Smooth muscle cell of the brain vasculature (primary cell): ENCODE measurements around the gene DDX49.
"Not testable (repeated sequence)": the region's sequence is repeated elsewhere in the genome, so short reads cannot be mapped to it uniquely, and the experiment has no call there.

ENCODE experiments used
- DNase-seq: peaks from one replicate; pipeline ENCODE4 v3.0.0-alpha.2; 2012; ENCODE audit warnings: low read depth, low spot score

DDX49 gene

GRCh38 chr19:18895038-18895823 is 24.3 kb upstream of the DDX49 start:
- no peak for DNase-seq

DNA sequence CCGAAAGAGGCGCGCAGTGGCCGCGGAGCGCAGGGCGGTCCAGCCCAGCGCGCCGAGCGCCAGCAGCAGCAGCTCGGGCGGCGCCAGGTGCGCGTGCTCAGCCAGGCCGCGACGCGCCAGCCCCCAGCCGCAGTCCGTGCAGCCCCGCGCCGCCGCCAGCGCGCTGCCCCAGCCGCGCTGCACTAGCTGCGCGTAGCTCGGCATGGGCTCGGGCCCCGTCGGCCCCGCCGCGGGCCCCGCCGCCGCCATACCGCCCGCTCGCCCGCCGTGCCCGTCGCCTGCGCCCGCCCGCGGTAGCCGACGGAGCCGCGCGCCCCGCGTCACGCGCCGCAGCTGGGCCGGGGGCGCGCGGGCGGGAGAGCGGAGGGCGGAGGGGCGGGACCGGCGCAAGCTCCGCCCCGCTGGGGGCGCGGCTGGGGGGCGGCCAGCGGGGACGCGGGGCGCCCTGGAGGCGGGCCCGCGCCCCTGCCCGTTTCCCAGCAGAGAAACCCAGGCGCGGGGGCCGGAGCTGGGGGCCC is 23.6 kb upstream of the DDX49 start, which contains the start of gene CERS1:
TSS of gene CERS1 (minus strand) at position 335 of the 518 bp plus-strand sequence. CDS start at position 249, 86 bp downstream.
- DNase-seq, result no peak

DNA sequence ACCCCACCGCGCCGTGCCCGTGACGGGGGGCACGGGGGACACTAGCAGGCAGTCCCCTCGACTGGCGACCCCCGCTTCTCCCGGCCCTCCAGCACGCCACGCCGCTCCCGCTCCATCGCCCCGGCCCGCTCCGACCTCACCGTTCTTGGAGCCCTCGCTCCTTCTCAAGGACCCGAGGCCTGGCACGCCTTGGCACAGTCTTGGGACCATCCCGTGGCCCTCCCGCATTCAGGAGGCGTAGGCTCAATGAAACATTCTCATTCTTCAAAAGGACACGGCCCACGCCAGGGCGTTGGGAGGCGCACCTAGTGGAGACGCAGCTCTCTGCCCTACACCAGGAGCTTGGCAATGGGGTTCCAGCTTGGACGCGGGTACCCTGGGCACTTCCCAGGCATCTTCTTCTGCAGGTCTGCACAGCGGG is 23.1 kb upstream of the DDX49 start:
- no peak for DNase-seq

- DNase-seq, result no peak
Measured at GRCh38 chr19:18897094-18898029, 22.2 kb upstream of the DDX49 start.

DNA sequence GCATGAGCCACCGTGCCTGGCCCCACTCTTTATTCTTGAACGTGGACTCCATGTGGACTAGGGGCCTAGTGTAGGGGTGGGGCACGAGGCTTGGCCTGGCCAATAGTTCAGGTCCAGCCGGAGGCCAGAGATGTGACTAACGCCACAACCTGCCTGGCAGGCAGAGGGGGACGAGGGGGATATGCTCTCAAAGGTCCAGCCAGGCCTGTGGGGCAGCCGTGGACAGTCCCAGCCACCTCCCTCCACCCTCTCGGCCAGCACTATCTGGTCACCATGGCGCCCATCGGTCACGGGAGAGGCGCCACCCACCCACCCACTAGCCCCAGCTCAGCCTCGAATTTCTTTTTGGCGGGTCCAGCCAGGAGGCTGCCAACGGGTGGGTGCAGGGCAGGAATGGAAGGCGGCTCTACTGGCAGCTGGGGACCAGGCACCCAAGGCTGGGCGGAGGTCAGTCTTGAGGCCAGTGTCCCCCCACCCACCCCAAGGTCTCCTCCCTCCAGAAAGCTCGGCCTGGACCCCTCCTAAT is 21.4 kb upstream of the DDX49 start:
- DNase-seq, result no peak

- DNase-seq, result no peak
Measured at GRCh38 chr19:18898607-18899408, 20.7 kb upstream of the DDX49 start.

DNA sequence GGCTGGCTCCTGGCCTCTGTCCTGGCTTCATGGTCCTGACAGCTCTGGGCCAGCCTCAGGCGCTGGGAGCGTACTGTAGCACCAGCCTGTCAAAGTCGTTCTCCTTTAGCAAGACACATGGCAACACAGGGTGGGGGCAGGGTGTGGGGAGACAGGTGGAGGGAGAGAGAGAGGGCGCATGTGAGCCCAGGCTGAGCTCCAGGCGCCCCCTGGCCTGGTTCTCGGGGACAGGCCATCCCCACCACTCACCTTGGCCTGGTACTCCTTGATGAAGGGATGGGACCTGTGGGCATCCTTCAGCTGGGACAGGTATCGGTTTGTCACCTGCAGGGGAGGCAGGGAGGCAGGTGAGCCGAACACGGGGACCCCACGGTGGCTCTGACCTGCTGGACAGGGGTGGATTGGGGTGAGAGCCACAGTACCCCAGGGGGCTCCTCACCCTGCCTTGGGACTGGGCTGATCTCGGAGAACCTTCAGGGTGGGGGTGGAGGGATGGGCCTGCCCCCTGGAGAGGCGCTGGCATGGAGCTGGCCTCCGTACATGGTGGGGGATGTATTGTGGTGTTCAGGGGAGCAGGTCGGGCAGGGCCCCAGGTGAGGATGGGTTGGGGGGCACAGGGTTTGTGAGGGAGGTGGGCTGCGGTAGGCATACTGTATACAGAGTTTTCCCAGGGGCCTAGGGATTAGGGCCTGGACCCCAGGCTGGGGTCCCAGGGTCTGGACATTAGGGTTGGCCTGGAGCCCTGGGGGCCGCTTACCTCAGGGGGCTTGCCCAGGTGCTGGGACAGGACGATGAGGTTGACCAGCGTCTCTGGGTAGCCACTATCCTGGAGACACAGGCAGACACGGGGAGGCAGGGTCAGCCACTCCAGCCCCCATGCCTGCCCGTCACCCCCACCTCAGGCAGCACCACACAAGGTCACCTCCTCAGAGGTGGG is 19.6 kb upstream of the DDX49 start:
- DNase-seq, result no peak

- no peak for DNase-seq
Measured at GRCh38 chr19:18900700-18901481, 18.6 kb upstream of the DDX49 start.

DNA sequence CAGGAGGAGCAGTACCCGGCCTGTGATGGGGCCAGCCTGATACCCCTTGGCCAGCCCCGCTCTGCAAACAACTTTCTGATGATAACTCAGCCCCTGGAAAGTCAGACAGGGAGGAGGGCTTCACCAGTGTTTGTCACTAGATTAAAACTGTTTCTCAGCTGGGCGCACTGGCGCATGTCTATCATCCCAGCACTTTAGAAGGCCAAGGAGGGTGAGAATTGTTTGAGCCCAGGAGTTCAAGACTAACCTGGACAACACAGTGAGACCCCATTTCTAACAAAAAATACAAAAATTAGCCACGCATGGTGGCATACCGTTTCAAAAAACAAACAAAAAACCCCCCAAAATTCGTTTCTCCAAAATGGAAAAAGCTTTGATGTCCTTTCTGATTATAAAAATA is 18.0 kb upstream of the DDX49 start:
- DNase-seq, result no peak

DNA sequence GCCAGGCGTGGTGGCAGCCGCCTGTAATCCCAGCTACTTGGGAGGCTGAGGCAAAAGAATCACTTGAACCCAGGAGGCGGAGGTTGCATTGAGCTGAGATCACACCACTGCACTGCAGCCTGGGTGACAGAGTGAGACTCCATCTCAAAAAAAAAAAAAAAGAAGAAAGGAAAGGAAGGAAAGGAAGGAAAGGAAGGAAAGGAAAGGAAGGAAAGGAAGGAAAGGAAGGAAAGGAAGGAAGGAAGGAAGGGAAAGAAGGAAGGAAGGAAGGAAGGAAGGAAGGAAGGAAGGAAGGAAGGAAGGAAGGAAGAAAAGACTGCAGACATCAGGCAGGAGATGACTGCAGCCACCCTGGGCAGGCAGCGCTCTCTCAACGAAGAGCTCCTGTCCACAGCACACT is 17.0 kb upstream of the DDX49 start:
- not testable (repeated sequence) for DNase-seq

- DNase-seq, result no peak
Measured at GRCh38 chr19:18903156-18904037, 16.1 kb upstream of the DDX49 start.

GRCh38 chr19:18904334-18905057 is 15.0 kb upstream of the DDX49 start:
- DNase-seq, result no peak

DNA sequence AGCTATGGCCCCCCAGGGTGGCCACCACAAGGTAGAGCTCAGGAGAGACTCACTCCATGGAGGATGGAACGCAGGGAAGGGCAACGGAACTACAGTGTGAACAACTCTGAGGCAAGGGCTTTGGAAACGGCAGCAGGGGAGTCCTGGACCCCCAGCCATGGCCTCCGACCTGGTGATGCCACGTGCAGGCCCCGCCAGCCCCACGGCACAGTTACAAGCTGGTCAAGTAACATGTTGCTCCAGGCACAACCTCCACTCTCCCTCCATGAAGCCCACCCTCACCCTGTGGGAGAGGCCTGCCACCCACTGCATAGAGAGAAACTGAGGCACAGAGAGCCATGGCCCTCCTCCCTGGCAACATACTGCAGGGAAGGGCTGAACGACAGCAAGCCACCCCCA is 14.5 kb upstream of the DDX49 start:
- DNase-seq, result no peak

GRCh38 chr19:18905513-18906236 is 13.8 kb upstream of the DDX49 start:
- DNase-seq, result no peak

GRCh38 chr19:18906605-18907519 is 12.7 kb upstream of the DDX49 start:
- no peak for DNase-seq
